ENCODE data around the gene FAM200A. TPM values are rescaled to one million over a fixed set of nuclear protein-coding genes. Genes with fewer than 3 reads are reported as not detected.
"Not testable (repeated sequence)": the region's sequence is repeated elsewhere in the genome, so short reads cannot be mapped to it uniquely, and the experiment has no call there.

Gene FAM200A
- total and polyA plus RNA-seq, 2 of the 4 experiments (the other 2 are of a cell fraction), result 5.9 to 6.0 TPM

- peaks cover 35% of the 10 kb centered on the region for H3K36me3 ChIP-seq (ENCODE audit: control insufficient read depth, insufficient read depth, low read length)
- no peak overlapping the region for H4K8ac ChIP-seq (ENCODE audit: low read depth in 2 of 2, low read length in 2 of 2)
- H3K4ac ChIP-seq (ENCODE audit: low read depth, low read length), result no peak overlapping the region
- intact Hi-C loops (cut with micrococcal nuclease) (no loop called here), dilution Hi-C loops (cut with HindIII; ENCODE audit: low sequenced_read_pairs, unreplicated experiment) (no loop called here), in situ Hi-C loops (cut with MboI; ENCODE audit: low sequenced_read_pairs) (no loop called here)
- no peak overlapping the region for H3K27ac ChIP-seq (ENCODE audit: insufficient read depth, low read length)
- H2AFZ ChIP-seq (replicated peaks; ENCODE audit: low read length, poor library complexity), result no peak overlapping the region
- DNase-seq (no peak), ATAC-seq (ENCODE audit: low read depth) (no peak)
- H3K4me1 ChIP-seq (ENCODE audit: control insufficient read depth, insufficient read depth, low read length), result no peaks in the 10 kb centered on the region
- no peak for TF ChIP-seq SMC3 (IDR thresholded peaks at IDR 0.05; ENCODE audit: low read depth, low read length)
- TF ChIP-seq, protein P1, sequence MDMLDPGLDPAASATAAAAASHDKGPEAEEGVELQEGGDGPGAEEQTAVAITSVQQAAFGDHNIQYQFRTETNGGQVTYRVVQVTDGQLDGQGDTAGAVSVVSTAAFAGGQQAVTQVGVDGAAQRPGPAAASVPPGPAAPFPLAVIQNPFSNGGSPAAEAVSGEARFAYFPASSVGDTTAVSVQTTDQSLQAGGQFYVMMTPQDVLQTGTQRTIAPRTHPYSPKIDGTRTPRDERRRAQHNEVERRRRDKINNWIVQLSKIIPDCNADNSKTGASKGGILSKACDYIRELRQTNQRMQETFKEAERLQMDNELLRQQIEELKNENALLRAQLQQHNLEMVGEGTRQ (IDR thresholded peaks at IDR 0.05; ENCODE audit: low read depth, low read length), result no peak
- TF ChIP-seq MAFK (IDR thresholded peaks at IDR 0.05; ENCODE audit: low read depth, low read length), result no peak
- TF ChIP-seq ELK1 (IDR thresholded peaks at IDR 0.05; ENCODE audit: borderline replicate concordance, low read depth, low read length), result no peak
- no peak for TF ChIP-seq RCOR1 (IDR thresholded peaks at IDR 0.05; ENCODE audit: insufficient replicate concordance, low read length)
- no peak overlapping the region for H3K23ac ChIP-seq (ENCODE audit: low read depth, low read length)
- 80% methylated on average over 1 of the region's 3 CpGs; no CpG with 5 or more reads in 1 of the 2 experiments for WGBS, 2 experiments (ENCODE audit: extremely low coverage in 2 of 2, insufficient read length in 1 of 2)
- no peak overlapping the region for H4K91ac ChIP-seq (ENCODE audit: insufficient read depth, low read depth, low read length)
- H3K4me2 ChIP-seq (ENCODE audit: low read depth, low read length), result no peak overlapping the region
- no peak overlapping the region for H3K14ac ChIP-seq (replicated peaks; ENCODE audit: low read depth, low read length)
- peaks cover 23% of the 10 kb centered on the region for H4K20me1 ChIP-seq (ENCODE audit: insufficient read depth, low read length)
- CTCF ChIA-PET, result no interaction called here
- H3K9me3 ChIP-seq (ENCODE audit: control insufficient read depth, insufficient read depth, low read length), result no peaks in the 10 kb centered on the region
- H2BK5ac ChIP-seq (ENCODE audit: low read depth, low read length, poor library complexity, severe bottlenecking), result no peak overlapping the region
- no peak overlapping the region for H3K56ac ChIP-seq (ENCODE audit: extremely low read depth, insufficient read depth, low read length)
- H2BK120ac ChIP-seq (ENCODE audit: low read depth, low read length), result no peak overlapping the region
- peaks cover 24 to 47% of the 10 kb centered on the region in 2 experiments for H3K79me1 ChIP-seq (ENCODE audit: low read depth in 1 of 2, low read length in 2 of 2)
- no peak overlapping the region for H3K9ac ChIP-seq (ENCODE audit: low read depth, low read length)
- no peak overlapping the region for H2AK5ac ChIP-seq (ENCODE audit: low read depth, low read length)
- no peak overlapping the region for H3K18ac ChIP-seq (ENCODE audit: low read depth, low read length)
- no peak overlapping the region for H4K5ac ChIP-seq (ENCODE audit: low read depth, low read length)
- no peaks in the 10 kb centered on the region for H3K27me3 ChIP-seq (ENCODE audit: control insufficient read depth, insufficient read depth, low read length)
- no peak overlapping the region for H2BK15ac ChIP-seq (ENCODE audit: low read depth, low read length)
- H2AK9ac ChIP-seq (replicated peaks; ENCODE audit: low read depth, low read length, poor library complexity), result no peak overlapping the region
- H2BK20ac ChIP-seq (ENCODE audit: low read depth, low read length), result no peak overlapping the region
- POLR2A ChIA-PET (ENCODE audit: unreplicated experiment), result no interaction called here
- peaks cover 4% of the 10 kb centered on the region for H3K9me1 ChIP-seq (ENCODE audit: insufficient read depth, low read length)
- no peak overlapping the region for H3K4me3 ChIP-seq (ENCODE audit: insufficient read depth, low read depth, low read length)
- BruUV-seq (replicated peaks), result no TSS peak
Observed at GRCh38 chr7:99571768-99572167, 19.9 kb upstream of the FAM200A start.

- H2AK9ac ChIP-seq (replicated peaks; ENCODE audit: low read depth, low read length, poor library complexity); H4K5ac ChIP-seq (ENCODE audit: low read depth, low read length); H3K23ac ChIP-seq (ENCODE audit: low read depth, low read length); in situ Hi-C loops (cut with MboI; ENCODE audit: low sequenced_read_pairs); ATAC-seq (ENCODE audit: low read depth); H3K4me1 ChIP-seq (ENCODE audit: control insufficient read depth, insufficient read depth, low read length); BruUV-seq (replicated peaks); H2BK15ac ChIP-seq (ENCODE audit: low read depth, low read length); H3K4ac ChIP-seq (ENCODE audit: low read depth, low read length); DNase-seq; H3K14ac ChIP-seq (replicated peaks; ENCODE audit: low read depth, low read length); H2BK120ac ChIP-seq (ENCODE audit: low read depth, low read length); H3K4me2 ChIP-seq (ENCODE audit: low read depth, low read length); H3K27me3 ChIP-seq (ENCODE audit: control insufficient read depth, insufficient read depth, low read length); CTCF ChIA-PET; POLR2A ChIA-PET (ENCODE audit: unreplicated experiment); H3K9me3 ChIP-seq (ENCODE audit: control insufficient read depth, insufficient read depth, low read length); H3K27ac ChIP-seq (ENCODE audit: insufficient read depth, low read length); H3K9ac ChIP-seq (ENCODE audit: low read depth, low read length); H3K4me3 ChIP-seq (ENCODE audit: insufficient read depth, low read depth, low read length); H2AFZ ChIP-seq (replicated peaks; ENCODE audit: low read length, poor library complexity); dilution Hi-C loops (cut with HindIII; ENCODE audit: low sequenced_read_pairs, unreplicated experiment); H2BK20ac ChIP-seq (ENCODE audit: low read depth, low read length); H3K18ac ChIP-seq (ENCODE audit: low read depth, low read length); H2BK5ac ChIP-seq (ENCODE audit: low read depth, low read length, poor library complexity, severe bottlenecking); H4K8ac ChIP-seq (ENCODE audit: low read depth in 2 of 2, low read length in 2 of 2); H4K91ac ChIP-seq (ENCODE audit: insufficient read depth, low read depth, low read length); intact Hi-C loops (cut with micrococcal nuclease); H3K56ac ChIP-seq (ENCODE audit: extremely low read depth, insufficient read depth, low read length): not testable (repeated sequence)
- peaks cover 40 to 62% of the 10 kb centered on the region in 2 experiments for H3K79me1 ChIP-seq (ENCODE audit: low read depth in 1 of 2, low read length in 2 of 2)
- peaks cover 29% of the 10 kb centered on the region for H4K20me1 ChIP-seq (ENCODE audit: insufficient read depth, low read length)
- H2AK5ac ChIP-seq (ENCODE audit: low read depth, low read length), result peak overlapping the region; percentile 33; the same call in 1 of the 2 replicates
- peaks cover 53% of the 10 kb centered on the region for H3K36me3 ChIP-seq (ENCODE audit: control insufficient read depth, insufficient read depth, low read length)
- 100% methylated on average over 3 of the region's 7 CpGs; no CpG with 5 or more reads in 1 of the 2 experiments for WGBS, 2 experiments (ENCODE audit: extremely low coverage in 2 of 2, insufficient read length in 1 of 2)
- H3K9me1 ChIP-seq (ENCODE audit: insufficient read depth, low read length), result peaks cover 10% of the 10 kb centered on the region
Observed at GRCh38 chr7:99568770-99569169, 16.9 kb upstream of the FAM200A start.

Data from IMR-90 (cell line).